Measurements from ENCODE around the gene SLC38A11. TPM values are rescaled to one million over a fixed set of nuclear protein-coding genes. Genes with fewer than 3 reads are reported as not detected.

The SLC38A11 gene
- total RNA-seq, 1 experiment from 2014 or later, result not detected

GRCh38 chr2:164932377-164932776, 22.9 kb downstream of the SLC38A11 start:
- DNase-seq (ENCODE audit: low read depth), result no peak
- in situ Hi-C loops (cut with HindIII; ENCODE audit: low pct_unique_long_range_greater_than_20kb, low sequenced_read_pairs), result no loop called here

GRCh38 chr2:164928101-164928673, 27.1 kb downstream of the SLC38A11 start:
- in situ Hi-C loops (cut with HindIII; ENCODE audit: low pct_unique_long_range_greater_than_20kb, low sequenced_read_pairs), result no loop called here
- no peak for DNase-seq (ENCODE audit: low read depth)

GRCh38 chr2:164922134-164922533, 33.2 kb downstream of the SLC38A11 start:
- no peak for DNase-seq (ENCODE audit: low read depth)
- in situ Hi-C loops (cut with HindIII; ENCODE audit: low pct_unique_long_range_greater_than_20kb, low sequenced_read_pairs), result no loop called here

GRCh38 chr2:164920430-164920829, 34.9 kb downstream of the SLC38A11 start:
- peak; percentile 56 for DNase-seq (ENCODE audit: low read depth)
- in situ Hi-C loops (cut with HindIII; ENCODE audit: low pct_unique_long_range_greater_than_20kb, low sequenced_read_pairs), result no loop called here

- DNase-seq (ENCODE audit: low read depth), result peak; percentile 30
- in situ Hi-C loops (cut with HindIII; ENCODE audit: low pct_unique_long_range_greater_than_20kb, low sequenced_read_pairs), result no loop called here
Measured at GRCh38 chr2:164917296-164917903, 37.9 kb downstream of the SLC38A11 start.

GRCh38 chr2:164915566-164915965, 39.8 kb downstream of the SLC38A11 start:
- in situ Hi-C loops (cut with HindIII; ENCODE audit: low pct_unique_long_range_greater_than_20kb, low sequenced_read_pairs), result no loop called here
- DNase-seq (ENCODE audit: low read depth), result no peak

- DNase-seq (ENCODE audit: low read depth), result peak; percentile 30
- in situ Hi-C loops (cut with HindIII; ENCODE audit: low pct_unique_long_range_greater_than_20kb, low sequenced_read_pairs), result no loop called here
Measured at GRCh38 chr2:164913640-164914350, 41.5 kb downstream of the SLC38A11 start.

- in situ Hi-C loops (cut with HindIII; ENCODE audit: low pct_unique_long_range_greater_than_20kb, low sequenced_read_pairs), result no loop called here
- DNase-seq (ENCODE audit: low read depth), result no peak
Measured at GRCh38 chr2:164913011-164913410, 42.3 kb downstream of the SLC38A11 start.

- in situ Hi-C loops (cut with HindIII; ENCODE audit: low pct_unique_long_range_greater_than_20kb, low sequenced_read_pairs), result no loop called here
- DNase-seq (ENCODE audit: low read depth), result no peak
Measured at GRCh38 chr2:164911832-164912231, 43.5 kb downstream of the SLC38A11 start.

- in situ Hi-C loops (cut with HindIII; ENCODE audit: low pct_unique_long_range_greater_than_20kb, low sequenced_read_pairs), result no loop called here
- DNase-seq (ENCODE audit: low read depth), result peak; percentile 28
Measured at GRCh38 chr2:164910101-164910899, 45.0 kb downstream of the SLC38A11 start.

GRCh38 chr2:164906947-164907346, 48.4 kb downstream of the SLC38A11 start:
- no peak for DNase-seq (ENCODE audit: low read depth)
- in situ Hi-C loops (cut with HindIII; ENCODE audit: low pct_unique_long_range_greater_than_20kb, low sequenced_read_pairs), result no loop called here

GRCh38 chr2:164905307-164905706, 50.0 kb downstream of the SLC38A11 start:
- DNase-seq (ENCODE audit: low read depth), result no peak
- in situ Hi-C loops (cut with HindIII; ENCODE audit: low pct_unique_long_range_greater_than_20kb, low sequenced_read_pairs), result no loop called here

GRCh38 chr2:164903951-164904350, 51.4 kb downstream of the SLC38A11 start:
- no peak for DNase-seq (ENCODE audit: low read depth)
- in situ Hi-C loops (cut with HindIII; ENCODE audit: low pct_unique_long_range_greater_than_20kb, low sequenced_read_pairs), result no loop called here

GRCh38 chr2:164903204-164903603, 52.1 kb downstream of the SLC38A11 start:
- in situ Hi-C loops (cut with HindIII; ENCODE audit: low pct_unique_long_range_greater_than_20kb, low sequenced_read_pairs), result no loop called here
- no peak for DNase-seq (ENCODE audit: low read depth)

- in situ Hi-C loops (cut with HindIII; ENCODE audit: low pct_unique_long_range_greater_than_20kb, low sequenced_read_pairs), result no loop called here
Measured at GRCh38 chr2:164899121-164899520, 56.2 kb downstream of the SLC38A11 start.

GRCh38 chr2:164898475-164898874, 56.9 kb downstream of the SLC38A11 start:
- no peak for DNase-seq (ENCODE audit: low read depth)
- in situ Hi-C loops (cut with HindIII; ENCODE audit: low pct_unique_long_range_greater_than_20kb, low sequenced_read_pairs), result no loop called here

More at GRCh38 chr2:164899121-164899520, 56.2 kb downstream of the SLC38A11 start:
- DNase-seq (ENCODE audit: low read depth), result no peak

- DNase-seq (ENCODE audit: low read depth), result no peak
- in situ Hi-C loops (cut with HindIII; ENCODE audit: low pct_unique_long_range_greater_than_20kb, low sequenced_read_pairs), result no loop called here
Measured at GRCh38 chr2:164897469-164898260, 57.7 kb downstream of the SLC38A11 start.

Data from Caki2 (cell line).